SH-SY5Y (cell line): ENCODE data around the gene TMEM217.

ENCODE experiments used
- GATA2 ChIP-seq: IDR thresholded peaks from 2 replicates; pipeline ENCODE4 v1.6.1; 2011; ENCODE audit warnings: mild to moderate bottlenecking, low read depth, low read length
- GATA3 ChIP-seq: IDR thresholded peaks from 2 replicates; pipeline ENCODE4 v1.6.1; 2011; ENCODE audit warnings: low read depth, mild to moderate bottlenecking, low read length, moderate library complexity

GRCh38 chr6:37282371-37282770, 24.4 kb upstream of the TMEM217 start:
- no peak for TF ChIP-seq GATA2
- no peak for TF ChIP-seq GATA3
